GM13976 (cell line): ENCODE results near the gene TRIP6.

Experiments
- DNase-seq: peaks from one replicate; pipeline ENCODE4 v3.0.0; 2012; ENCODE audit warnings: low spot score
- CTCF ChIP-seq: IDR thresholded peaks from 2 replicates; pipeline ENCODE4 v1.5.1; 2012; ENCODE audit warnings: borderline replicate concordance, mild to moderate bottlenecking; ENCODE audit not compliant: insufficient read depth; ENCODE audit errors: extremely low read depth, missing control alignments, control extremely low read depth
- in situ Hi-C: fragments of 300-500 bp; cut with MboI; formaldehyde crosslinking; loops from one replicate; pipeline ENCODE4 v1.12.0; 2022; ENCODE audit warnings: low sequenced_read_pairs, mixed read lengths, inconsistent platforms; ENCODE audit not compliant: unreplicated experiment

Gene TRIP6

GRCh38 chr7:100867776-100868485 lies 744 bp downstream of the TRIP6 start:
- no peak for TF ChIP-seq CTCF
- in situ Hi-C loops = loop anchor here (25.0 kb wide), 1 partner anchor 406 kb away; the partner anchor contains the start of gene SPACDR
- no peak for DNase-seq

DNA sequence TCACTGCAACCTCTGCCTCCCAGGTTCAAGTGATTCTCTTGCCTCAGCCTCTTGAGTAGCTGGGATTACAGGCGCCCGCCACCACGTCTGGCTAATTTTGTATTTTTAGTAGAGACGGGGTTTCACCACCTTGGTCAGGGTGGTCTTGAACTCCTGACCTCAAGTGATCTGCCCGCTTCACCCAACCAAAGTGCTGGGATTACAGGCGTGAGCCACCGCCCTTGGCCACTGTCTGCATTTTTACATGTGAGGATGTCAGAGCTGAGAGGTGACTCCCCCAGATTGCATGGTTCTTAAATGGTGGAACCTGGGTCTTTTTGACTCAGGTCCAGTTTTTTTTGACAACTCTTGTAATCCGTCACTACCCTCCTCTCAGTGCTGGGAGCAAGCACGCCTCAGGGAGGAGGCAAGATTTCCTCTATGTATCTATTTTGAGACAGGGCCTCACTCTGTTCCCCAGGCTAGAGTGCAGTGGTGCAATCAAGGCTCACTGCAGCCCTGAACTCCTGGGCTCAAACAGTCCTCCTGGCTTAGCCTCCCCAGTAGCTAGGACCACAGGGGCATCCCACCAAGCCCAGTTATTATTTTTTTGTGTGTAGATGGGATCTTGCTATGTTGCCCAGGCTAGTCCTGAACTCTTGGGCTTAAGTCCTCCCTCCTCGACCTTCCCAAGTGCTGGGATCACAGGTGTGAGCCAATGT lies 6.6 kb downstream of the TRIP6 start:
- in situ Hi-C loops = loop anchor here (25.0 kb wide), 1 partner anchor 411 kb away; the partner anchor contains the start of gene SPACDR

GRCh38 chr7:100874300-100874576 lies 7.1 kb downstream of the TRIP6 start:
- no peak for TF ChIP-seq CTCF
- in situ Hi-C loops = loop anchor here (25.0 kb wide), 1 partner anchor 412 kb away; the partner anchor contains the start of gene SPACDR
- no peak for DNase-seq

More for the DNA sequence above, 6.6 kb downstream of the TRIP6 start:
- no peak for DNase-seq
- TF ChIP-seq CTCF = no peak

DNA sequence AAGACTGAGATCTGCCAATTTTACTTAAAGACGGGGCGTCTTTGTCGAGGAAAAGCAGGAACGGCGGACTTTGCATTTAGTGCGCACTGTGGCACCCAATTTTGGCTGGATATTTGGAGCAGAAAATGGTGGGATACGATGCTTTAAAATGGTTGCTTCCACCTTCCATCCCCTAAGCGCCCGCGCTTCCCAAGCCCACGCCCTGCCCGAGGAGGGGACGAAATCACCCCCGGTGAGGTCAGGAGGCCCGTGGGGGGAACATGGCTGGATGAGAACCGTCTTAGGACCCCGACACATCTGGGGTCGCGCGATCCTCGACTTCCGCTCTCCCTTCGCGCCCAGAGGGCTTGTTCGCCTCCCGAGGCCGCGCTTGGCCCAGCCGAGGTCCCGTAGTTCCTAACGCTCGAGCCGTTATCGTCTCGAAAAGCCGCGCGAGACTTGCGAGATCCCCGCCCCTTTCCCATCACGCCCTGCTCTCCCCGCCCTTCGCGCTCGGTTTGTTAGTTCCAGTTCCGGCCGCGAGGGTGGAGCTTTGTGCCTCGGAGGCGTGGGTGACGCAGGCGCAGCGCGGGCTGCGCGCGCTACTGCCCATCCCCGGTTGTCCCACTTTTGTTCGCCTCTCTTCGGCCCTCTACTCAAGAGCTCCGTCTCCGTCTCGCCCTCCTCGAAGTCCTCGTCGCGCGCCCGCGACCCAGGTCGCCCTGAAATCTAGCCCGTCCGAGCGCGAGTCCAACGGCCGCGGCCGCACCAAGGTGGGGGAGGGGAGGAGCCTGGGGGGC lies 7.6 kb downstream of the TRIP6 start, which contains the start of gene SRRT:
Gene SRRT, plus strand, starts transcription at position 527 of the 779 bp plus-strand sequence. CDS start 488 bp downstream, outside the sequence.
- no peak for TF ChIP-seq CTCF
- in situ Hi-C loops = loop anchor here (25.0 kb wide), 1 partner anchor 412 kb away; the partner anchor contains the start of gene SPACDR

DNA sequence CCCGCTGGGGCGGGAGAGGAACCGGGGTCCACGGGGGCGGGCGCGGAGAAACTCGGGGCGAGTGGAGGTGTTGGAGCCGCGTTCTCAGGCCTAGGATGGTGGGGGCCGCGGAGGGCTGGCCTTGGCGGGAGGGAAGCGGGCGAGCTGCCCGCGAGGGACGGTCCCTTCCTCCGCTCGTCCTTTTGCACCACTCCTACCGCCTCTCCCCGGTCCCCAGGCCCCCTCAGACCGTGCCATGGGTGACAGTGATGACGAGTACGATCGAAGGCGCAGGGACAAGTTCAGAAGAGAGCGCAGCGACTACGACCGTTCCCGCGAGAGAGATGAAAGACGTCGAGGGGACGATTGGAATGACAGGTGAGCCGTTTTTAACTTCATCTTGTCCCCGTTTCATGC lies 8.2 kb downstream of the TRIP6 start:
- in situ Hi-C loops = no loop called here
- peak; percentile 69 for DNase-seq

More for the DNA sequence above, 7.6 kb downstream of the TRIP6 start, which contains the start of gene SRRT:
- peak; percentile 99 for DNase-seq

GRCh38 chr7:100878013-100878412 lies 10.8 kb downstream of the TRIP6 start:
- no peak for DNase-seq
- in situ Hi-C loops = no loop called here
- no peak for TF ChIP-seq CTCF

More for the DNA sequence above, 8.2 kb downstream of the TRIP6 start:
- no peak for TF ChIP-seq CTCF
